Natural killer cell (primary cell): ENCODE data around the gene KSR2. TPM values are rescaled to one million over a fixed set of nuclear protein-coding genes. Genes with fewer than 3 reads are reported as not detected.

ENCODE experiments used
- ATAC-seq, 3 donors: fragments of 150-1000 bp in 2 of 3; fragments of 200-7000 bp in 1 of 3; cut with Tn5 transposase; 1 replicate in 1 of 3; 2 replicates in 2 of 3; pipeline ENCODE4 v1.10.0; 2021; ENCODE audit warnings: mild to moderate bottlenecking in 2 of 3, moderate library complexity in 2 of 3
- DNase-seq, 2 donors: peaks; one replicate each; pipeline versions ENCODE4 v3.0.0 to v3.0.0-alpha.2; 2013 to 2021; ENCODE audit warnings: mixed read lengths in 1 of 2
- H3K27ac ChIP-seq: one replicate; pipeline ENCODE4 v1.5.1; 2013; ENCODE audit warnings: mild to moderate bottlenecking, low read length
- H3K27me3 ChIP-seq: one replicate; pipeline ENCODE4 v1.6.1; 2013; ENCODE audit warnings: low read length; ENCODE audit not compliant: control insufficient read depth, insufficient read depth
- H3K36me3 ChIP-seq: one replicate; pipeline ENCODE4 v1.6.1; 2013; ENCODE audit warnings: low read length; ENCODE audit not compliant: control insufficient read depth, insufficient read depth
- H3K4me1 ChIP-seq: one replicate; pipeline ENCODE4 v1.6.1; 2013; ENCODE audit warnings: low read length; ENCODE audit not compliant: control insufficient read depth, insufficient read depth
- H3K4me3 ChIP-seq: one replicate; pipeline ENCODE4 v1.5.1; 2013; ENCODE audit warnings: low read length
- H3K9me3 ChIP-seq: one replicate; pipeline ENCODE4 v1.6.1; 2013; ENCODE audit warnings: low read length; ENCODE audit not compliant: control insufficient read depth, insufficient read depth
- H3K27ac Mint-ChIP-seq, 2 donors: one replicate each; pipeline ENCODE4 v1.8.0; 2022; ENCODE audit warnings: mild to moderate bottlenecking in 2 of 2, mixed read lengths in 2 of 2, moderate library complexity in 1 of 2
- H3K27me3 Mint-ChIP-seq, 2 donors: one replicate each; pipeline ENCODE4 v1.8.0; 2022; ENCODE audit warnings: low read depth in 2 of 2, mixed read lengths in 2 of 2
- H3K36me3 Mint-ChIP-seq: one replicate; pipeline ENCODE4 v1.8.0; 2022; ENCODE audit warnings: mixed read lengths
- H3K4me1 Mint-ChIP-seq, 2 donors: one replicate each; pipeline ENCODE4 v1.8.0; 2022; ENCODE audit warnings: mixed read lengths in 2 of 2
- H3K4me3 Mint-ChIP-seq: one replicate; pipeline ENCODE4 v1.8.0; 2022; ENCODE audit warnings: mild to moderate bottlenecking, moderate library complexity, mixed read lengths
- H3K9me3 Mint-ChIP-seq, 2 donors: one replicate each; pipeline ENCODE4 v1.8.0; 2022; ENCODE audit warnings: mixed read lengths in 2 of 2
- WGBS: methylation state at CpG from one replicate; pipeline ENCODE4 v1.1.7; 2013; ENCODE audit warnings: missing lambda C conversion rate; ENCODE audit not compliant: insufficient coverage; 5-methylcytosine and 5-hydroxymethylcytosine counted together
- intact Hi-C: fragments of 100-400 bp; cut with micrococcal nuclease; formaldehyde crosslinking; loops from one replicate; pipeline ENCODE4 v1.14.2; 2022
- total RNA-seq, 4 donors: library from RNA; stranded (reverse); fragments of 120-200 nt in 1 of 4; gene quantifications; one replicate each; pipeline versions ENCODE4 v1.2.3 to v1.2.4, GENCODE V29; 2013 to 2022
- TF ChIP-seq, protein P1 (sequence below): fragments of 200-600 bp; IDR thresholded peaks from one replicate; pipeline ENCODE4 v1.8.0; 2022; ENCODE audit warnings: antibody characterized with exemption

The KSR2 gene
- total RNA-seq, 3 donors from 2014 or later (not counting 1 experiment from before 2014, with no cell fraction given): not detected

GRCh38 chr12:117872546-117873169 lies 96.1 kb downstream of the KSR2 start:
- H3K9me3 Mint-ChIP-seq: no peaks in the 10 kb centered on the region

DNA sequence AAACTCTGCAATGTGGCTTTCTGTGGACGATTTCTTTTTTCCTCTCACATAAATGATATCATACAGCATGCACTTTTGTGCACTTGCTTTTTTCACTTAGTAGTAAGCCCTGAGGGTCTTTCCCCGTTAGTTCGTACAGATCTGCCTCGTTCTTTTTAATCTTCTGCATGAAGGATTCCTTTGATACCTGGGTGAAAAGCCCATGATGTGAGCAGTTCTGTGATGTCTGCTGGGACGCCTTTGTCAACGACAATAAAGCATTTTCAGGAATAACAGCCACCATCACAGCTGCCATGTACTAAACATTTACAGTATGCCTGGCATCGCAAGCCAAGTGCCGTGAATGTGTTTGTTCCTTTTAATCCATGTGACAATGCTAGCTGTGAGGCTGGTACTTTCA lies 99.2 kb downstream of the KSR2 start:
- no peak for DNase-seq
- Histone ChIP-seq H3K4me1 (no peaks in the 10 kb centered on the region), H3K4me3 (no peak overlapping the region), H3K27me3 (no peaks in the 10 kb centered on the region), H3K9me3 (no peaks in the 10 kb centered on the region), H3K36me3 (no peaks in the 10 kb centered on the region), H3K27ac (no peak overlapping the region)
- peaks cover 0 to under 1% of the 10 kb centered on the region in 2 donors for H3K4me1 Mint-ChIP-seq
- H3K27ac Mint-ChIP-seq: no peak overlapping the region
- TF ChIP-seq, protein P1, sequence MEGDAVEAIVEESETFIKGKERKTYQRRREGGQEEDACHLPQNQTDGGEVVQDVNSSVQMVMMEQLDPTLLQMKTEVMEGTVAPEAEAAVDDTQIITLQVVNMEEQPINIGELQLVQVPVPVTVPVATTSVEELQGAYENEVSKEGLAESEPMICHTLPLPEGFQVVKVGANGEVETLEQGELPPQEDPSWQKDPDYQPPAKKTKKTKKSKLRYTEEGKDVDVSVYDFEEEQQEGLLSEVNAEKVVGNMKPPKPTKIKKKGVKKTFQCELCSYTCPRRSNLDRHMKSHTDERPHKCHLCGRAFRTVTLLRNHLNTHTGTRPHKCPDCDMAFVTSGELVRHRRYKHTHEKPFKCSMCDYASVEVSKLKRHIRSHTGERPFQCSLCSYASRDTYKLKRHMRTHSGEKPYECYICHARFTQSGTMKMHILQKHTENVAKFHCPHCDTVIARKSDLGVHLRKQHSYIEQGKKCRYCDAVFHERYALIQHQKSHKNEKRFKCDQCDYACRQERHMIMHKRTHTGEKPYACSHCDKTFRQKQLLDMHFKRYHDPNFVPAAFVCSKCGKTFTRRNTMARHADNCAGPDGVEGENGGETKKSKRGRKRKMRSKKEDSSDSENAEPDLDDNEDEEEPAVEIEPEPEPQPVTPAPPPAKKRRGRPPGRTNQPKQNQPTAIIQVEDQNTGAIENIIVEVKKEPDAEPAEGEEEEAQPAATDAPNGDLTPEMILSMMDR: no peak
- H3K27me3 Mint-ChIP-seq: peaks cover 1 to 6% of the 10 kb centered on the region in 2 donors
- no peaks in the 10 kb centered on the region for H3K9me3 Mint-ChIP-seq
- H3K4me3 Mint-ChIP-seq: no peak overlapping the region
- H3K36me3 Mint-ChIP-seq: no peaks in the 10 kb centered on the region
- no peak for ATAC-seq
- intact Hi-C loops: no loop called here
- WGBS: 88% methylated on average over 8 of the region's 8 CpGs

More at GRCh38 chr12:117872546-117873169, 96.1 kb downstream of the KSR2 start:
- H3K27ac ChIP-seq: no peak overlapping the region
- ATAC-seq: no peak
- H3K27ac Mint-ChIP-seq: no peak overlapping the region
- intact Hi-C loops: no loop called here
- no peak overlapping the region for H3K4me3 ChIP-seq
- H3K4me1 Mint-ChIP-seq: peaks cover 0 to 6% of the 10 kb centered on the region in 2 donors
- no peaks in the 10 kb centered on the region for H3K9me3 ChIP-seq
- TF ChIP-seq, protein P1: no peak
- no peaks in the 10 kb centered on the region for H3K4me1 ChIP-seq
- no peaks in the 10 kb centered on the region for H3K36me3 Mint-ChIP-seq
- 84% methylated on average over 7 of the region's 7 CpGs for WGBS
- no peak for DNase-seq
- H3K36me3 ChIP-seq: no peaks in the 10 kb centered on the region
- no peak overlapping the region for H3K4me3 Mint-ChIP-seq
- H3K27me3 ChIP-seq: peaks cover 6% of the 10 kb centered on the region
- peaks cover 11 to 17% of the 10 kb centered on the region in 2 donors for H3K27me3 Mint-ChIP-seq

GRCh38 chr12:117867348-117867747 lies 101.4 kb downstream of the KSR2 start:
- Mint-ChIP-seq H3K4me1 (no peaks in the 10 kb centered on the region), H3K27me3 (peaks cover 3 to 14% of the 10 kb centered on the region in 2 donors), H3K9me3 (no peaks in the 10 kb centered on the region), H3K27ac (no peak overlapping the region), H3K4me3 (no peak overlapping the region), H3K36me3 (no peaks in the 10 kb centered on the region)
- 74% methylated on average over 5 of the region's 5 CpGs for WGBS
- Histone ChIP-seq H3K4me1 (no peaks in the 10 kb centered on the region), H3K27ac (no peak overlapping the region), H3K27me3 (no peaks in the 10 kb centered on the region), H3K9me3 (no peaks in the 10 kb centered on the region), H3K36me3 (no peaks in the 10 kb centered on the region), H3K4me3 (no peak overlapping the region)
- ATAC-seq: no peak
- DNase-seq: no peak
- TF ChIP-seq, protein P1: no peak
- intact Hi-C loops: no loop called here

DNA sequence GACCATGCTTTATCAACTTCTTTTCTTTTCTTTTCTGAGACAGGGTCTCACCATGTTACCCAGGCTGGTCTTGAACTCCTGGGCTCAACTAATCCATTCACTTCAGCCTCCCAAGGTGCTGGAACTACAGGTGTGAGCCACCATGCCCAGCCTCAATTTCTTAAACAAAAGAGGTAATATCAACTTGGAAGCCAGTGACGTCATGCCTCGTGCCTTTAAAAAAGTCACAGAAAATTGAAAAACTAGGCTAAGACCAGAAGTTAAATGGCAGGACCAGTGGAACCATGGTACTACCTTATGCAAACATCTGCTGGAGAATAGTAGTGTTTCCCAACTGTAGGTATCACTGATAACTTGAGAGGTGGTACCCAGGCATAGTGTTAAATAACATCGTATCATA lies 103.3 kb downstream of the KSR2 start:
- Mint-ChIP-seq H3K36me3 (no peaks in the 10 kb centered on the region), H3K4me1 (no peaks in the 10 kb centered on the region), H3K9me3 (no peaks in the 10 kb centered on the region), H3K4me3 (no peak overlapping the region), H3K27ac (no peak overlapping the region), H3K27me3 (peaks cover 3 to 14% of the 10 kb centered on the region in 2 donors)
- no peaks in the 10 kb centered on the region for H3K9me3 ChIP-seq
- no peaks in the 10 kb centered on the region for H3K36me3 ChIP-seq
- 79% methylated on average over 2 of the region's 3 CpGs for WGBS
- H3K4me3 ChIP-seq: no peak overlapping the region
- no peak overlapping the region for H3K27ac ChIP-seq
- DNase-seq (no peak), ATAC-seq (no peak)
- TF ChIP-seq, protein P1: no peak
- intact Hi-C loops: no loop called here
- no peaks in the 10 kb centered on the region for H3K27me3 ChIP-seq
- no peaks in the 10 kb centered on the region for H3K4me1 ChIP-seq
